NCI-H146 treated with DMSO at 0.1 percent for 48 hours (cell line): ENCODE data around the gene VKORC1L1.
"Not testable (repeated sequence)": the region's sequence is repeated elsewhere in the genome, so short reads cannot be mapped to it uniquely, and the experiment has no call there.

ENCODE experiments used
- DNase-seq: peaks from one replicate; lab custom pipeline; 2025; ENCODE audit not compliant: unreplicated experiment; lab: John Stamatoyannopoulos, UW

Gene VKORC1L1

GRCh38 chr7:65937296-65937695 is 64.4 kb downstream of the VKORC1L1 start:
- no peak for DNase-seq

- DNase-seq: no peak
Measured at GRCh38 chr7:65938336-65938895, 65.5 kb downstream of the VKORC1L1 start.

GRCh38 chr7:65945787-65946186 is 72.9 kb downstream of the VKORC1L1 start:
- not testable (repeated sequence) for DNase-seq

- DNase-seq: no peak
Measured at GRCh38 chr7:65946904-65947303, 74.0 kb downstream of the VKORC1L1 start.

GRCh38 chr7:65951837-65952578 is 79.1 kb downstream of the VKORC1L1 start:
- DNase-seq: no peak

- DNase-seq: no peak
Measured at GRCh38 chr7:65953001-65953720, 80.3 kb downstream of the VKORC1L1 start.

- DNase-seq: no peak
Measured at GRCh38 chr7:65953890-65954450, 81.1 kb downstream of the VKORC1L1 start.

GRCh38 chr7:65955718-65956117 is 82.8 kb downstream of the VKORC1L1 start:
- DNase-seq: no peak

GRCh38 chr7:65960351-65961074 is 87.6 kb downstream of the VKORC1L1 start:
- no peak for DNase-seq

GRCh38 chr7:65962033-65962432 is 89.2 kb downstream of the VKORC1L1 start:
- DNase-seq: no peak

- not testable (repeated sequence) for DNase-seq
Measured at GRCh38 chr7:65964671-65965070, 91.8 kb downstream of the VKORC1L1 start.

- no peak for DNase-seq
Measured at GRCh38 chr7:65966146-65966545, 93.3 kb downstream of the VKORC1L1 start.

GRCh38 chr7:65967361-65968155 is 94.7 kb downstream of the VKORC1L1 start:
- DNase-seq: no peak

- no peak for DNase-seq
Measured at GRCh38 chr7:65968256-65969185, 95.6 kb downstream of the VKORC1L1 start.

- no peak for DNase-seq
Measured at GRCh38 chr7:65971021-65971420, 98.1 kb downstream of the VKORC1L1 start.

- DNase-seq: no peak
Measured at GRCh38 chr7:65972976-65973375, 100.1 kb downstream of the VKORC1L1 start.

- DNase-seq: no peak
Measured at GRCh38 chr7:65974191-65974801, 101.4 kb downstream of the VKORC1L1 start.

GRCh38 chr7:65974876-65975275 is 102.0 kb downstream of the VKORC1L1 start:
- no peak for DNase-seq
